Measurements from ENCODE around the gene S100A9.

- TF ChIP-seq POLR2A (IDR thresholded peaks at IDR 0.05) (no peak), CTCF (IDR thresholded peaks at IDR 0.05) (no peak)
Observed at GRCh38 chr1:153397051-153397923, 39.6 kb downstream of the S100A9 start.
